GM19351 (cell line): ENCODE data around the gene COPS3.
"Not testable (repeated sequence)": the region's sequence is repeated elsewhere in the genome, so short reads cannot be mapped to it uniquely, and the experiment has no call there.

Experiments
- ATAC-seq: cut with Tn5 transposase; IDR thresholded peaks from one replicate; pipeline ENCODE4 v1.9.1; 2021; ENCODE audit warnings: mild to moderate bottlenecking, moderate library complexity; ENCODE audit not compliant: unreplicated experiment

The COPS3 gene

GRCh38 chr17:17303010-17303846, 22.2 kb upstream of the COPS3 start, which contains the start of gene NT5M:
NT5M (plus strand) TSS chr17:17303373; CDS start chr17:17303551, 178 bp downstream.
- ATAC-seq = peak; percentile 67

- ATAC-seq = not testable (repeated sequence)
Measured at GRCh38 chr17:17301659-17302058, 20.6 kb upstream of the COPS3 start.

GRCh38 chr17:17300624-17301568, 19.9 kb upstream of the COPS3 start:
- ATAC-seq = no peak

GRCh38 chr17:17298108-17298507, 17.1 kb upstream of the COPS3 start:
- no peak for ATAC-seq

- no peak for ATAC-seq
Measured at GRCh38 chr17:17297217-17297616, 16.2 kb upstream of the COPS3 start.

- ATAC-seq = no peak
Measured at GRCh38 chr17:17295141-17295540, 14.1 kb upstream of the COPS3 start.

GRCh38 chr17:17289701-17290100, 8.7 kb upstream of the COPS3 start:
- no peak for ATAC-seq

GRCh38 chr17:17289086-17289485, 8.0 kb upstream of the COPS3 start:
- no peak for ATAC-seq

GRCh38 chr17:17285951-17286350, 4.9 kb upstream of the COPS3 start:
- ATAC-seq = no peak

GRCh38 chr17:17279316-17279715, 1.7 kb downstream of the COPS3 start:
- no peak for ATAC-seq

GRCh38 chr17:17277431-17277830, 3.6 kb downstream of the COPS3 start:
- ATAC-seq = not testable (repeated sequence)

GRCh38 chr17:17275971-17276370, 5.1 kb downstream of the COPS3 start:
- no peak for ATAC-seq

- no peak for ATAC-seq
Measured at GRCh38 chr17:17269926-17270773, 10.9 kb downstream of the COPS3 start.

- ATAC-seq = no peak
Measured at GRCh38 chr17:17264430-17264829, 16.6 kb downstream of the COPS3 start.

- ATAC-seq = no peak
Measured at GRCh38 chr17:17258998-17259397, 22.0 kb downstream of the COPS3 start.

GRCh38 chr17:17258011-17258410, 23.0 kb downstream of the COPS3 start:
- ATAC-seq = no peak

GRCh38 chr17:17256316-17256715, 24.7 kb downstream of the COPS3 start:
- no peak for ATAC-seq

- ATAC-seq = not testable (repeated sequence)
Measured at GRCh38 chr17:17255689-17256088, 25.4 kb downstream of the COPS3 start.

- no peak for ATAC-seq
Measured at GRCh38 chr17:17254036-17254435, 27.0 kb downstream of the COPS3 start.

GRCh38 chr17:17253406-17253805, 27.6 kb downstream of the COPS3 start:
- ATAC-seq = no peak
